ENCODE results near the gene LRRC4C.

- TF ChIP-seq CTCF (IDR thresholded peaks at IDR 0.05), result no peak
- no peak for TF ChIP-seq POLR2AphosphoS5 (IDR thresholded peaks at IDR 0.05)
- TF ChIP-seq POLR2A (IDR thresholded peaks at IDR 0.05), result no peak
- no peak for TF ChIP-seq EP300 (IDR thresholded peaks at IDR 0.05)
Measured at GRCh38 chr11:40397141-40397540, 1062.3 kb downstream of the LRRC4C start.
